ENCODE data around the gene KHDRBS2. TPM values are rescaled to one million over a fixed set of nuclear protein-coding genes. Genes with fewer than 3 reads are reported as not detected.

The KHDRBS2 gene
- polyA plus RNA-seq, 1 of the 3 experiments (the other 2 are of a cell fraction) = not detected

- TF ChIP-seq, protein P1, sequence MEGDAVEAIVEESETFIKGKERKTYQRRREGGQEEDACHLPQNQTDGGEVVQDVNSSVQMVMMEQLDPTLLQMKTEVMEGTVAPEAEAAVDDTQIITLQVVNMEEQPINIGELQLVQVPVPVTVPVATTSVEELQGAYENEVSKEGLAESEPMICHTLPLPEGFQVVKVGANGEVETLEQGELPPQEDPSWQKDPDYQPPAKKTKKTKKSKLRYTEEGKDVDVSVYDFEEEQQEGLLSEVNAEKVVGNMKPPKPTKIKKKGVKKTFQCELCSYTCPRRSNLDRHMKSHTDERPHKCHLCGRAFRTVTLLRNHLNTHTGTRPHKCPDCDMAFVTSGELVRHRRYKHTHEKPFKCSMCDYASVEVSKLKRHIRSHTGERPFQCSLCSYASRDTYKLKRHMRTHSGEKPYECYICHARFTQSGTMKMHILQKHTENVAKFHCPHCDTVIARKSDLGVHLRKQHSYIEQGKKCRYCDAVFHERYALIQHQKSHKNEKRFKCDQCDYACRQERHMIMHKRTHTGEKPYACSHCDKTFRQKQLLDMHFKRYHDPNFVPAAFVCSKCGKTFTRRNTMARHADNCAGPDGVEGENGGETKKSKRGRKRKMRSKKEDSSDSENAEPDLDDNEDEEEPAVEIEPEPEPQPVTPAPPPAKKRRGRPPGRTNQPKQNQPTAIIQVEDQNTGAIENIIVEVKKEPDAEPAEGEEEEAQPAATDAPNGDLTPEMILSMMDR (IDR thresholded peaks at IDR 0.05) = no peak
- TF ChIP-seq CHD2 (IDR thresholded peaks at IDR 0.05; ENCODE audit: low read length, partially characterized antibody) (no peak), FOXJ3 (CRISPR knock-in tag; IDR thresholded peaks at IDR 0.05) (no peak), ELF1 (IDR thresholded peaks at IDR 0.05) (no peak), SMC3 (IDR thresholded peaks at IDR 0.05; ENCODE audit: low read depth, low read length) (no peak)
These were observed 476.0 kb downstream of the KHDRBS2 start (continued) for GRCh38 chr6:61810047-61810446.

GRCh38 chr6:61809004-61809595, 476.9 kb downstream of the KHDRBS2 start:
- Histone ChIP-seq H3K4me1 (ENCODE audit: control insufficient read depth in 1 of 2, insufficient read depth in 2 of 2, low read depth in 1 of 2, low read length in 1 of 2) (no peaks in the 10 kb centered on the region), H3K27ac (ENCODE audit: low read depth in 2 of 2, low read length in 1 of 2) (no peak overlapping the region), H3K9me3 (no peaks in the 10 kb centered on the region), H3K4me3 (ENCODE audit: low read depth in 2 of 2, low read length in 1 of 2) (no peak overlapping the region; a peak in 1 of 4 replicates), H2AFZ (ENCODE audit: low read depth) (no peak overlapping the region), H3K4me2 (no peak overlapping the region), H3K9ac (no peak overlapping the region), H3K79me2 (ENCODE audit: insufficient read depth) (no peaks in the 10 kb centered on the region), H3F3A (replicated peaks; ENCODE audit: insufficient read depth) (no peaks in the 10 kb centered on the region), H3K9me2 (no peaks in the 10 kb centered on the region), H4K20me1 (ENCODE audit: insufficient read depth) (no peaks in the 10 kb centered on the region), H3K27me3 (ENCODE audit: insufficient read depth) (no peaks in the 10 kb centered on the region), H3K36me3 (replicated peaks in 1 of 2; ENCODE audit: control insufficient read depth in 1 of 2, insufficient read depth in 2 of 2, low read length in 1 of 2) (no peaks in the 10 kb centered on the region)
- TF ChIP-seq RCOR1 (IDR thresholded peaks at IDR 0.05; ENCODE audit: low read length) (no peak), NRF1 (IDR thresholded peaks at IDR 0.05; ENCODE audit: low read depth, low read length) (no peak), ELF1 (IDR thresholded peaks at IDR 0.05) (no peak), SMC3 (IDR thresholded peaks at IDR 0.05; ENCODE audit: low read depth, low read length) (0 out of 2 replicates have a peak, but pooled peaks have one; percentile 33), RAD21 (IDR thresholded peaks at IDR 0.05; ENCODE audit: low read length) (peak; percentile 66), IRF3 (IDR thresholded peaks at IDR 0.05; ENCODE audit: low read depth, low read length) (no peak), NFIC (IDR thresholded peaks at IDR 0.05; ENCODE audit: borderline replicate concordance) (no peak), RXRA (IDR thresholded peaks at IDR 0.05; ENCODE audit: borderline replicate concordance, low read depth) (no peak), GATA2 (CRISPR knock-in tag; IDR thresholded peaks at IDR 0.05) (no peak), USF1 (IDR thresholded peaks at IDR 0.05; ENCODE audit: borderline replicate concordance, low read depth) (no peak), POLR2AphosphoS5 (IDR thresholded peaks at IDR 0.05; ENCODE audit: low read depth, low read length) (no peak), CHD2 (IDR thresholded peaks at IDR 0.05; ENCODE audit: low read length, partially characterized antibody) (no peak), TAF1 (IDR thresholded peaks at IDR 0.05; ENCODE audit: borderline replicate concordance, low read depth, low read length) (no peak)
- TF ChIP-seq, protein P2, sequence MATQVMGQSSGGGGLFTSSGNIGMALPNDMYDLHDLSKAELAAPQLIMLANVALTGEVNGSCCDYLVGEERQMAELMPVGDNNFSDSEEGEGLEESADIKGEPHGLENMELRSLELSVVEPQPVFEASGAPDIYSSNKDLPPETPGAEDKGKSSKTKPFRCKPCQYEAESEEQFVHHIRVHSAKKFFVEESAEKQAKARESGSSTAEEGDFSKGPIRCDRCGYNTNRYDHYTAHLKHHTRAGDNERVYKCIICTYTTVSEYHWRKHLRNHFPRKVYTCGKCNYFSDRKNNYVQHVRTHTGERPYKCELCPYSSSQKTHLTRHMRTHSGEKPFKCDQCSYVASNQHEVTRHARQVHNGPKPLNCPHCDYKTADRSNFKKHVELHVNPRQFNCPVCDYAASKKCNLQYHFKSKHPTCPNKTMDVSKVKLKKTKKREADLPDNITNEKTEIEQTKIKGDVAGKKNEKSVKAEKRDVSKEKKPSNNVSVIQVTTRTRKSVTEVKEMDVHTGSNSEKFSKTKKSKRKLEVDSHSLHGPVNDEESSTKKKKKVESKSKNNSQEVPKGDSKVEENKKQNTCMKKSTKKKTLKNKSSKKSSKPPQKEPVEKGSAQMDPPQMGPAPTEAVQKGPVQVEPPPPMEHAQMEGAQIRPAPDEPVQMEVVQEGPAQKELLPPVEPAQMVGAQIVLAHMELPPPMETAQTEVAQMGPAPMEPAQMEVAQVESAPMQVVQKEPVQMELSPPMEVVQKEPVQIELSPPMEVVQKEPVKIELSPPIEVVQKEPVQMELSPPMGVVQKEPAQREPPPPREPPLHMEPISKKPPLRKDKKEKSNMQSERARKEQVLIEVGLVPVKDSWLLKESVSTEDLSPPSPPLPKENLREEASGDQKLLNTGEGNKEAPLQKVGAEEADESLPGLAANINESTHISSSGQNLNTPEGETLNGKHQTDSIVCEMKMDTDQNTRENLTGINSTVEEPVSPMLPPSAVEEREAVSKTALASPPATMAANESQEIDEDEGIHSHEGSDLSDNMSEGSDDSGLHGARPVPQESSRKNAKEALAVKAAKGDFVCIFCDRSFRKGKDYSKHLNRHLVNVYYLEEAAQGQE (IDR thresholded peaks at IDR 0.05; ENCODE audit: low read depth, low read length) = no peak
- TF ChIP-seq, protein P1 (IDR thresholded peaks at IDR 0.05) = peak; percentile 71
- ChIA-PET POLR2A (no interaction called here), CTCF (interaction anchor here (0.7 to 1.5 kb wide), 15 partner anchors 9 to 475 kb away, joined by 3 to 16 read pairs (median 3); no protein-coding TSS in a partner anchor)
- WGBS (ENCODE audit: low lambda C conversion rate) = 0% methylated on average over 1 of the region's 1 CpG
- peak; percentile 2 for DNase-seq

Measured in SK-N-SH (cell line).